Lower lobe of right lung (tissue), 2 donors: ENCODE data around the gene BIRC3. TPM values are rescaled to one million over a fixed set of nuclear protein-coding genes. Genes with fewer than 3 reads are reported as not detected.

Experiments used
- ATAC-seq, 2 donors: fragments of 200-7000 bp; cut with Tn5 transposase; one replicate each; pipeline ENCODE4 v1.9.1; 2020 to 2022; ENCODE audit warnings: mild to moderate bottlenecking in 2 of 2, moderate library complexity in 2 of 2
- DNase-seq: peaks from one replicate; pipeline ENCODE4 v3.0.0-alpha.2; 2020
- H3K27ac ChIP-seq: fragments of 200-600 bp; one replicate; pipeline ENCODE4 v1.8.0; 2022
- H3K27me3 ChIP-seq: fragments of 200-600 bp; one replicate; pipeline ENCODE4 v1.8.0; 2022; ENCODE audit warnings: low read depth
- H3K36me3 ChIP-seq: fragments of 200-600 bp; one replicate; pipeline ENCODE4 v1.8.0; 2022; ENCODE audit warnings: mild to moderate bottlenecking
- H3K4me1 ChIP-seq: fragments of 200-600 bp; one replicate; pipeline ENCODE4 v1.8.0; 2022
- H3K4me3 ChIP-seq: fragments of 200-600 bp; one replicate; pipeline ENCODE4 v1.8.0; 2022; ENCODE audit warnings: mild to moderate bottlenecking
- H3K9me3 ChIP-seq: fragments of 200-600 bp; one replicate; pipeline ENCODE4 v1.8.0; 2022
- CTCF ChIP-seq: fragments of 200-600 bp; IDR thresholded peaks from one replicate; pipeline ENCODE4 v1.8.0; 2022; ENCODE audit warnings: antibody characterized with exemption, mild to moderate bottlenecking
- intact Hi-C: fragments of 100-400 bp; cut with DNase I; formaldehyde crosslinking; loops from one replicate; pipeline ENCODE4 v1.11.0; 2022
- total RNA-seq: library from RNA; stranded (reverse); fragmentation: NEBNext Ultra II Directional; extraction: Animal tissue kit (Norgen Biotek cat#: 25700); gene quantifications from one replicate; pipeline ENCODE4 v1.2.1, GENCODE V29; 2021
- donor health status: DM: no; HTN: yes; CAD: no; lungs with severe emphysema.

The BIRC3 gene
- total RNA-seq, 1 donor from 2014 or later = 17.8 TPM

GRCh38 chr11:102385085-102386007 lies 68.1 kb downstream of the BIRC3 start:
- H3K27me3 ChIP-seq = no peaks in the 10 kb centered on the region
- H3K4me1 ChIP-seq = peaks cover 14% of the 10 kb centered on the region
- TF ChIP-seq CTCF = no peak
- no peak for DNase-seq
- no peaks in the 10 kb centered on the region for H3K9me3 ChIP-seq
- no peak overlapping the region for H3K4me3 ChIP-seq
- intact Hi-C loops = no loop called here
- H3K27ac ChIP-seq = no peak overlapping the region
- peaks cover 66% of the 10 kb centered on the region for H3K36me3 ChIP-seq
- no peak for ATAC-seq

- Histone ChIP-seq H3K27ac (no peak overlapping the region), H3K36me3 (peaks cover 61% of the 10 kb centered on the region), H3K9me3 (no peaks in the 10 kb centered on the region), H3K27me3 (no peaks in the 10 kb centered on the region), H3K4me1 (peaks cover 14% of the 10 kb centered on the region), H3K4me3 (no peak overlapping the region)
- TF ChIP-seq CTCF = no peak
- DNase-seq (no peak), ATAC-seq (no peak)
- intact Hi-C loops = no loop called here
Observed at GRCh38 chr11:102386136-102386734, 69.0 kb downstream of the BIRC3 start.

GRCh38 chr11:102387043-102387781 lies 69.9 kb downstream of the BIRC3 start:
- peaks cover 64% of the 10 kb centered on the region for H3K36me3 ChIP-seq
- intact Hi-C loops = no loop called here
- H3K9me3 ChIP-seq = no peaks in the 10 kb centered on the region
- H3K27ac ChIP-seq = no peak overlapping the region
- ATAC-seq (no peak), DNase-seq (no peak)
- TF ChIP-seq CTCF = no peak
- H3K4me3 ChIP-seq = no peak overlapping the region
- no peaks in the 10 kb centered on the region for H3K27me3 ChIP-seq
- peaks cover 14% of the 10 kb centered on the region for H3K4me1 ChIP-seq

Other genes with a start within 250 kb of the BIRC3 start
- 105 TPM for gene YAP1, start 207.0 kb upstream of the BIRC3 start, total RNA-seq
- 46.0 TPM for gene BIRC2, start 29.7 kb downstream of the BIRC3 start, total RNA-seq
- 199 TPM for gene TMEM123, start 135.3 kb downstream of the BIRC3 start, total RNA-seq
- gene MMP7, start 213.3 kb downstream of the BIRC3 start, total RNA-seq = 7.1 TPM